ENCODE measurements around the gene GIT2.
"Not testable (repeated sequence)": the region's sequence is repeated elsewhere in the genome, so short reads cannot be mapped to it uniquely, and the experiment has no call there.

Gene GIT2

GRCh38 chr12:109915171-109916040, 80.8 kb downstream of the GIT2 start:
- DNase-seq = no peak

GRCh38 chr12:109914461-109914860, 81.7 kb downstream of the GIT2 start:
- no peak for DNase-seq

GRCh38 chr12:109912855-109913321, 83.3 kb downstream of the GIT2 start:
- no peak for DNase-seq

GRCh38 chr12:109910969-109911348, 85.2 kb downstream of the GIT2 start:
- DNase-seq = no peak

GRCh38 chr12:109910254-109910968, 85.8 kb downstream of the GIT2 start:
- DNase-seq = no peak

- DNase-seq = no peak
Observed at GRCh38 chr12:109905301-109905700, 90.9 kb downstream of the GIT2 start.

- DNase-seq = no peak
Observed at GRCh38 chr12:109902891-109903418, 93.2 kb downstream of the GIT2 start.

- no peak for DNase-seq
Observed at GRCh38 chr12:109900752-109901580, 95.2 kb downstream of the GIT2 start.

- DNase-seq = peak; percentile 67
Observed at GRCh38 chr12:109899783-109900751, 96.1 kb downstream of the GIT2 start, which contains the start of gene TCHP. Gene TCHP (plus strand): TSS chr12:109900274. CDS start chr12:109903027, 2,753 bp downstream.

- DNase-seq = not testable (repeated sequence)
Observed at GRCh38 chr12:109899345-109899744, 96.8 kb downstream of the GIT2 start.

GRCh38 chr12:109897029-109897428, 99.1 kb downstream of the GIT2 start:
- no peak for DNase-seq

- DNase-seq = no peak
Observed at GRCh38 chr12:109896188-109896587, 100.0 kb downstream of the GIT2 start.

- no peak for DNase-seq
Observed at GRCh38 chr12:109894939-109895338, 101.2 kb downstream of the GIT2 start.

GRCh38 chr12:109893261-109893995, 102.7 kb downstream of the GIT2 start:
- no peak for DNase-seq

GRCh38 chr12:109892748-109893147, 103.4 kb downstream of the GIT2 start:
- no peak for DNase-seq

GRCh38 chr12:109892165-109892715, 103.9 kb downstream of the GIT2 start:
- no peak for DNase-seq

- DNase-seq = not testable (repeated sequence)
Observed at GRCh38 chr12:109891731-109892130, 104.4 kb downstream of the GIT2 start.

GRCh38 chr12:109890620-109891170, 105.5 kb downstream of the GIT2 start:
- DNase-seq = no peak

GRCh38 chr12:109888179-109889020, 107.8 kb downstream of the GIT2 start:
- no peak for DNase-seq
